Dedifferentiated amniotic fluid mesenchymal stem cell (primary cell): ENCODE results near the gene IQSEC3.
"Not testable (repeated sequence)": the region's sequence is repeated elsewhere in the genome, so short reads cannot be mapped to it uniquely, and the experiment has no call there.

ENCODE experiments used
- DNase-seq: peaks from one replicate; pipeline ENCODE4 v3.0.0-alpha.2; 2016; ENCODE audit errors: extremely low spot score

IQSEC3 gene

GRCh38 chr12:177980-178828, 111.6 kb downstream of the IQSEC3 start:
- DNase-seq = no peak

- DNase-seq = no peak
Measured at GRCh38 chr12:178829-179109, 112.2 kb downstream of the IQSEC3 start.

- DNase-seq = no peak
Measured at GRCh38 chr12:179131-179884, 112.7 kb downstream of the IQSEC3 start.

DNA sequence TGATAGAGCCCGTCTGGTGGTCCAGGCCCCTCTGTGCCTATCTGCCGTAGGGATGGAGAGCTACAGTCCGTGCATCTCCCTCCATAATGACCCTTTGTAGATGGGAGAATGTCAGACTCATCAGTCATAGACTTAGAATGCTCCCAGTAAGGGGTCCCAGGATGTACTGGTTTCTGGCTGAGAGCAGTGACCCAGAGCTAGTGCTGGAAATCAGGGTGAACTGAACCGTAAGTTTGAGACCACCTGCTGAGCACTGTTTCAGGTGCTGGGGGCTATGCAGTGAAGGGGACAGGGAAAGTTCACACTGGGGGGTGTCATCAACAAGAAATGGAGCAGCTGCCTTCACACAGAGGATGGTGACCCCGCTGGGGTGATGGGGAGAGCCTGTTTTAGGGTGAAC, 113.3 kb downstream of the IQSEC3 start:
- DNase-seq = no peak

DNA sequence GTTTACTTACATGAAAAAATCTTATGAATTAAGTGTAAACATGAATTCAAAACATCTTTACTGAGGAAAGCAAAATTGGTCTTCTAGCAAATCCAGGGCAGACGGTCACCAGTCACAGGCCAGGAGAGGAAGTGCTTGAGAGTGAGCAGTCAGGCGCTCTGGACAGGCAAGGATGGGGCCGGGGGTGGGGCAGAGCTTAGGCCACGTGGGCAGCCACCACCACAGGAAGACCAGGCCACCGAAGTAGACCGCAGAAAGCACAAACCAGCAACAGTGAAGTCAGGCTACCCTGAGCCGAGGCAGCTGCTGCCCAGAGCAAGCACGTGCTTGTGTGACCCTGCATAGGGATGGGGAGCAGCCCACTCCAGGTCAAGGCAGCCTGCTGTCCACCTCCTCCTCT, 113.9 kb downstream of the IQSEC3 start:
- DNase-seq = no peak

DNA sequence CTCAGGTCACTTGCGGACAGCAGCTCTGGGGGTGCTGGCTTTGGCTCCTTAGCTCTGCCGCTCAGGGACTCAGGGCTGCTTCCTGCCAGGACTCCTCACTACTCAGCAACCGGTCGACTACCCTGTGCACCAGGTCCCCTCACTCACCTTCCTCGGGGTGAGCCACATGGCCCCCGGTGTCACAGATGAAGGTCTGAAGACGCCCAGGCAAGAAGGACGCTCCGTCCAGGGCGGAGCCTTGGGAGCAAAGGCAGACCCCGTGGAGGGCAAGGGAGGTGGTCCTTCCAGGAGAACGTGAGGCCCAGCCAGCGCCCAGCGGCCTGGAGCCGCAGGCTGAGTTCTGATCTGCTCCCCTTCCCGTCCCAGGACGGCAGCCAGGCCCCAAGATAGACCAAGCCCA, 115.4 kb downstream of the IQSEC3 start:
- DNase-seq = no peak

DNA sequence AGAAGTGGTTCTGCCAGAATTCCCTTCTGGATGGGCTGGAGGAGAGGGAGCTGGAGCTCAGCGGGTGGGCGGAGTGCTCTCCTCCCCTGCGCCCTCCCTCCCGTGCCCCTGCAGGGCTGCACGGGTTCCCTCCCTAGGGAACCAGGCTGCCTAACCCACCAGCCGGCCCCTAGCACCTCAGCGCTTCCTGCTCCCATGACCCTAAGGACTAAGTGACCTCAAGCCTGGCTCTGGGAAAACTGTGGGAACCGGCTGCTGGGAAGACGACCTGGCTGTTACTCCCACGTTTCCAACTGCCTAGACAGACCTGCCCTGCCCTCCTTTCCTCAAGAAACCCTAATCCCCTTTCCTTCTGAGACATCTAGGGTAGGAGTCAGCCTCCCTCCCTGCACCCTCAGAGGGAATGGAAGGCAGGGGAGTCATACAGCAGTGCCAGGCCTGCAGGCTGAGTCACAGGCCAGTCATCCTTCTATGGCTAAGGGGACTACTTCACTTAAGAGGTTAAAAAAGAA, 115.9 kb downstream of the IQSEC3 start:
- DNase-seq = no peak

GRCh38 chr12:184811-185575, 118.4 kb downstream of the IQSEC3 start:
- no peak for DNase-seq

- no peak for DNase-seq
Measured at GRCh38 chr12:185576-185955, 119.0 kb downstream of the IQSEC3 start.

GRCh38 chr12:186006-186625, 119.5 kb downstream of the IQSEC3 start:
- no peak for DNase-seq

DNA sequence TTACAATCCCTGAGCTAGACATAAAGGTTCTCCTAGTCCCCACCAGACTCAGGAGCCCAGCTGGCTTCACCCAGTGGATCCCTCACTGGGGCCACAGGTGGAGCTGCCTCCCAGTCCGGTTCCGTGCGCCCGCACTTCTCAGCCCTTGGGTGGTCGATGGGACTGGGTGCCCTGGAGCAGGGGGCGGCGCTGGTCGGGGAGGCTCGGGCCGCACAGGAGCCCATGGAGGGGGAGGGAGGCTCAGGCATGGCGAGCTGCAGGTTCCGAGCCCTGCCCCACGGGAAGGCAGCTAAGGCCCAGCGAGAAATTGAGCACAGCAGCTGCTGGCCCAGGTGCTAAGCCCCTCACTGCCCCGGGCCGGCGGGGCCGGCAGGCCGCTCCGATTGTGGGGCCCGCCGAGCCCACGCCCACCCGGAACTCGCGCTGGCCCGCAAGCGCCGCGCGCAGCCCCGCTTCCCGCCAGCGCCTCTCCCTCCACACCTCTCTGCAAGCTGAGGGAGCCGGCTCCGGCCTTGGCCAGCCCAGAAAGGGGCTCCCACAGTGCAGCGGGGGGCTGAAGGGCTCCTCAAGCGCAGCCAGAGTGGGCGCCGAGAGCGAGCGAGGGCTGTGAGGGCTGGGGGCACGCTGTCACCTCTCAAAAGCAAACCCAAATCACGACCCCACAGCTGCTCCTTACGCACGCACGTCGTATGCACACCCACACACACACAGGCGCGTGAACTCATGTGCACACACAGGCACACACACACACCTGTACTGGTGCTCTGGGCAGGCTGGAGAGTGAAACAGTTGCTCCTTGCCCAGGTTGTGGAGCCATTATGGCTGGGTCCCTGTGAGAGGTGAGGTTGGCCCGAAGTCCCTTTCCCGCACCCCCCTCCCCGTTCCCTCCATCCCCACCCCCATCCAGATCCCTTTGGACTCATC, 121.7 kb downstream of the IQSEC3 start:
- not testable (repeated sequence) for DNase-seq

GRCh38 chr12:188910-189621, 122.5 kb downstream of the IQSEC3 start:
- no peak for DNase-seq

GRCh38 chr12:189622-189962, 123.0 kb downstream of the IQSEC3 start:
- DNase-seq = no peak

DNA sequence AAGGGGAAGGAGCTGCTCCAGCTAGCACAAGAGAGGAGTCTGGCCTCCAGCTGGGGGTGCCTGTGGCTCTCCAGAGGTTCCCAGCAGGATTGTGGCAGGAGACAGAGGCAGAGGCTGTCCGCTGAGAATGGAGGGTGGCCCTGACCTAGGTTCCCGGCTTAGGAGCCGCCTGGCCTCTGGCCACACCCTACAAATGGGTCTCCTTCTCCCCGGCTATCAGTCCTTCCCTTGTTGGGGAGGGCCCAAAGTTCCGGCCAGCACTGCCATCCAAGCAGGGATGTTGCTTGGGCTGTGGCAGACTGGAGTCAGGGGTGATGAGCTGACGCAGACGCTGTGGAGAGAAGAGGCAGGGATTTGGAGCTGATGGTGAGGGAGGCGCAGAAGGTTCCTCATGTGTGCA, 124.3 kb downstream of the IQSEC3 start:
- DNase-seq = no peak

DNA sequence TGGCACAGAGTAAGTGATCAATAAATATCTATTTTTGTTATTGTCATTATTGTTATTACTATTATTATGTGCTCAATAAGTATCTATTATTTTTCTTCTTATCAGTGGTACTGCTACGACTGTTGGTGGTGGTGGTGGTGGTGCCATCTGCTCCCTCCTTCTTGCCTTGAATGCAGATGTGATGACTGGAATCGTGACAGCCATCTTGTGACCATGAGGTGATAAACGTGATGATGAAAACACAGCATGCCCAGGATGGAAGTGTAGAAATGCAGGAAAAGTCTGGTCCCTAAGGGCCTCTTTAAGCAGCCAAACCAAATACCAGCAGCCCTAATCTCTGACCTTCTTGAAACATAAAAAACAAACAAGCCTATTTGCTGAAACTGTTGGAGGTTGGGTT, 125.0 kb downstream of the IQSEC3 start:
- no peak for DNase-seq

- DNase-seq = no peak
Measured at GRCh38 chr12:193261-193660, 126.7 kb downstream of the IQSEC3 start.

DNA sequence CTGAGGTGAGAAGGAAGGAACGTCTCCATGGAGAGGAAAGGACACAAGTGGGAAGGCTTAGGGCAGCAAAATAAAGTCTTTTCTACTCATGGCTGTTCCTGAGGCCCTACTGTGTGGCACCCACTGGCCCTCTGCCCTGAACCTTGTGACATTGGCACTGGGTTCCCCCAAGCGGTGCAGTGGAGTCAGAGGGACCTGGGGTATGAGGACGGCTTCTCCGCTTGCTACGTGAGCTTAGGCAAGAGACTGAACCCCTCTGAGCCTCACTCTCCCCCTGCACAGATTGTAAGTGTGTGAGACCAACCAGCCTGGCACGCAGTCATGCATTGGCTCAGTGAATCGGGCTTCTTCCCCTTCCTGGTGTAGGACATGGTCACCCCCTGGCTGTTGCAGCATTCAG, 127.7 kb downstream of the IQSEC3 start:
- DNase-seq = no peak

DNA sequence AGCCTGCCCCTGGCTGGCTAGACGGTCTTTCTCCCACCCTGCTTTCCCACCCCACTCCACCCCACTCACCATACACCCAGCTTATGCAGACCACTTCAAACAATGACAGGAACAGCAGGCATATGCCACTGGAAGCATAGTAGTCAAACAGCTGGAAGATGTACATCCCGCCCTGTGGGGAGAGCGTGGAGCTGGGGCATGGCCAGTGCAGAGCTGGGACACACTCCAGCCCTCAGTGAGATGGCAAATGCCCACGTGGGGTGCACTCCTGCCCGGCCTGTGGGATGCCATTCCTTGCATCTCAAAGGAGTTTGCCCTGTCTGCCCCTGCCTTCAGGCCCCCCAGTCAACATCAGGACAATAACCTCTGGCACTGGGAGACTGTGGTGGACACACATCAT, 128.6 kb downstream of the IQSEC3 start:
- no peak for DNase-seq

- DNase-seq = no peak
Measured at GRCh38 chr12:195951-196350, 129.4 kb downstream of the IQSEC3 start.

GRCh38 chr12:196436-196835, 129.9 kb downstream of the IQSEC3 start:
- DNase-seq = no peak
